ENCODE data around the gene MRAP.
"Not testable (repeated sequence)": the region's sequence is repeated elsewhere in the genome, so short reads cannot be mapped to it uniquely, and the experiment has no call there.

Gene MRAP

DNA sequence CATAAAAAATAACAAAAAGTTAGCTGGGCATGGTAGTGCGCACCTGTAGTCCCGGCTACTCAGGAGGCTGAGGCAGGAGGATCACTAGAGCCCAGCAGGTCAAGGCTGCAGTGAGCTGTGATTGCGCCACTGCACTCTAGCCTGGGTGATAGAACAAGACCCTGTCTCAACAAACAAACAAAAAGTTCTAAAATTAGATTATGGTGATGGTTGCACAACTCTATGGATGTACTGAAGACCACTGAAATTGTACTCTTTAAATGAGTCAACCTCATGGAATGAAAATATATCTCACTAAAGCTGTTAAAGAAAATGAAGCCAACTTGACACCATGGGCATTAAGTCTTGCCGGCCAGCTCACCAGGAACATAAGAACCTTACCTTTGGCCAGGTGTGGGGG, 9.1 kb downstream of the MRAP start:
- H3K9ac ChIP-seq (ENCODE audit: low read depth, low read length): no peak overlapping the region

DNA sequence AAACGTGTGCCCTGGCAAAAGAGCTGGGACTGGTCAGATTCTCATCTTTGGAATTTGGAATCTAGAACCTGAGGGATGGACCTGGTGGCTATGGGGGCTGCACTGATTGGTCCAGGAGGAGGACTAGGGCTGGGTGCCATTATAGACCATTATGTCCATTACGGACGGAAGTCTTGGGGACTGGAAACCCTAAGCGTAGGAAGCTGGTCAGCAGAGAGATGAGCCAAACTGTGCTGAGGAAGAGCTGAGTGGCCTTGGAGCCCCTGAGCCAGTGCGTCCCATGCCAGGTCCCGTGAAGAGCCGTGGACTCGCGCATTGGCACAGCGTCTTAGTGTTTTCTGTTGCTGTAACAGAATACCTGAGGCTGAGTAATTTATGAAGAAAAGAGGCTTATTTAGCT, 10.0 kb downstream of the MRAP start:
- no peak overlapping the region for H3K9ac ChIP-seq (ENCODE audit: low read depth, low read length)
- peaks cover 7% of the 10 kb centered on the region for H3K36me3 ChIP-seq (ENCODE audit: insufficient read depth, low read length)
- no peaks in the 10 kb centered on the region for H3K4me1 ChIP-seq (ENCODE audit: insufficient read depth, low read length)
- no peaks in the 10 kb centered on the region for H3K9me3 ChIP-seq (ENCODE audit: control insufficient read depth, insufficient read depth, low read length)

More for the DNA sequence above, 9.1 kb downstream of the MRAP start:
- H3K4me1 ChIP-seq (ENCODE audit: insufficient read depth, low read length): no peaks in the 10 kb centered on the region
- H3K36me3 ChIP-seq (ENCODE audit: insufficient read depth, low read length): peaks cover 4% of the 10 kb centered on the region
- no peaks in the 10 kb centered on the region for H3K9me3 ChIP-seq (ENCODE audit: control insufficient read depth, insufficient read depth, low read length)

DNA sequence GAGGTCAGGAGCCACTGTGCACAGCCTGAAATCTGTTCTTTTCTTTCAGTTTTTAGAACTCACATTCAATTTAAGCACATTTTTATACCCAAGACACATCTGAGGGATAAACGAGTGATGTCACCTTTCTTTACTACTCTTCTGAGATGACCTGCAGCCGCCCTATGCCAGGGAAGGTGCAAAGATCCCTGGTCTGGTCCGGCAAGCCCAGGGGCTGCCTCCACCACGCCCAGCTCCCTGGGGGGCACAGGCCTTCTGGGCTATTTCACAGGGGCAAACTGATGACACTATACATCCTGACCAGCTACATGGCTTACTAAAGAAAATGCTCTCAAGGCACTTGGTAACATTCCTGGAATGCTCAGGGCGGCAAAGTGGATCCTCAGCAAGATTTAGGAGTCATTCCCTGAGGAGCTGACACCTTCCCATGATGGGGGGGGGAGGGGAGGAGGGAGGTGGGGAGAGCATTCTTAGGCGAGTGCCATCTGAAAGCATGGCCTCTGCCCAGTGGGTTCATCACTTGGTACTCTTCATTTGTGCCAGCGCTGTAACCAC, 11.3 kb downstream of the MRAP start:
- no peak overlapping the region for H3K9ac ChIP-seq (ENCODE audit: low read depth, low read length)
- H3K9me3 ChIP-seq (ENCODE audit: control insufficient read depth, insufficient read depth, low read length): no peaks in the 10 kb centered on the region
- no peaks in the 10 kb centered on the region for H3K4me1 ChIP-seq (ENCODE audit: insufficient read depth, low read length)
- H3K36me3 ChIP-seq (ENCODE audit: insufficient read depth, low read length): peaks cover 7% of the 10 kb centered on the region

DNA sequence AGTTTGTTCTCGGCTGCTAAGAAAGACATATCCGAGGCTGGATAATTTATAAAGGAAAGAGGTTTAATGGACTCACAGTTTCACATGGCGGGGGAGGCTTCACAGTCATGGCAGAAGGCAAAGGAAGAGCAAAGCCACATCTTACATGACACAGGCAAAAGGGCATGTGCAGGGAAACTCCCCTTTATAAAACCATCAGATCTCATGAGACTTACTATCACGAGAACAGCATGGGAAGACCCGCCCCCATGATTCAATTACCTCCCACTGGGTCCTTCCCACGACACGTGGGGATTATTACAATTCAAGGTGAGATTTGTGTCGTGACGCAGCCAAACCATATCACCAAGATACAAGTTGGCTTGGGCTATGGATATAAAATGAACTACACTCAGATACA, 12.3 kb downstream of the MRAP start:
- not testable (repeated sequence) for H3K9ac ChIP-seq (ENCODE audit: low read depth, low read length); H3K4me1 ChIP-seq (ENCODE audit: insufficient read depth, low read length); H3K9me3 ChIP-seq (ENCODE audit: control insufficient read depth, insufficient read depth, low read length); H3K36me3 ChIP-seq (ENCODE audit: insufficient read depth, low read length)

DNA sequence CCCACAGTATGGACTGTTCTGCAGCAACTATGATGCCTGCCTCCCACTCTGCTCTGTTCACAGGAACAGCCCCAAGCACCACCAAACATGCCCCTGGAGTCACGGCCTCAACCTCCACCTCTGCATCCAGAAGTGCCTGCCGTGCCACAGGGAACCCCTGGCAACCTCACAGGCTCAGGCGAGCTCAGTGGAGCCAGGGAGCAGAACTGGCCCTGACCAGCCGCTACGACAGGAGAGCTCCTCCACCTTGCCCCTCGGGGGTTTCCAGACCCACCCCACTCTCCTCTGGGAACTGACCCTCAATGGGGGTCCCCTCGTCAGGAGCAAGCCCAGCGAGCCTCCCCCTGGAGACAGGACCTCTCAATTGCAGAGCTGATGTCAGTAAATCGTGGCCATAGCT, 13.0 kb downstream of the MRAP start:
- Histone ChIP-seq H3K4me1 (ENCODE audit: insufficient read depth, low read length) (no peaks in the 10 kb centered on the region), H3K36me3 (ENCODE audit: insufficient read depth, low read length) (peaks cover 7% of the 10 kb centered on the region), H3K9me3 (ENCODE audit: control insufficient read depth, insufficient read depth, low read length) (no peaks in the 10 kb centered on the region), H3K9ac (ENCODE audit: low read depth, low read length) (no peak overlapping the region)

DNA sequence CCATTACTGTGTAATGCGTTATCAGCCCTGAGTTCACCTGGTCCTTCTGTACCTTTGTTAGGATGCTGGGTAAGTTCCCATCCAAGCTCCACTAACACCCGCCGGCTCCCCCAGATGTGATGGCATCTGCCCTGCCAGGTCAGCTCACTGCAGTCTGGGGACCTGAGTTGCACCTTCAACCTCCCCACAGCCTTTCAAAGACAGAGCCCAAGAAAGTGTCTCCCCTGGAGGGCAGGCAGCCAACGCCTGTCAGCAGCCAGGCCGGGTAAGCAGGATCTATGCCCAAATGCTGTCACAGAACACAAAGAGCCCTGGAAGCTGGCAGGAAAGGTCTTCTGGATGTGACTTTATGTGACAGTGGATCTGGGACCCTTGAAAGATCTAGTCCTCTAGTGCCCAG, 13.7 kb downstream of the MRAP start:
- Histone ChIP-seq H3K9ac (ENCODE audit: low read depth, low read length) (no peak overlapping the region), H3K36me3 (ENCODE audit: insufficient read depth, low read length) (peaks cover 7% of the 10 kb centered on the region), H3K4me1 (ENCODE audit: insufficient read depth, low read length) (no peaks in the 10 kb centered on the region), H3K9me3 (ENCODE audit: control insufficient read depth, insufficient read depth, low read length) (no peaks in the 10 kb centered on the region)

DNA sequence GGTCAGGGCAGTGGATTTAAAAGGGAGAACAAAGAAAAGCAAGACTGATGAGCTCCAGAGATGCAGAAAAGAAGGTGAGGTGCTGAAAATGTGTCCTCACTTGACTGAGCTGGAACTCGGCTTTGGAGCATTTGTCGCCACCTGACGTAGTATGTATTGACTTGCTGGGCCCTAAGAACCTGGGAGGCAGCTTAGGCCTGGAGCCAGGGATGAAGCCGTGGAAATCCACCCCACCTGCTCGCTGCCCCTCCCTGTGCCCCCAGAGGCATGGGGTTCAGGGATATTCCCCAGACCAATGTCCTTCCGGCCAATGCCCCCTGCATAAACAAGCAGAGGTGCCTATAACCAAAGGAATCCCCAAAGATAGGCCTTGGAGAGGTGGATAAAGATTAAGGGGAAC, 14.3 kb downstream of the MRAP start:
- no peaks in the 10 kb centered on the region for H3K9me3 ChIP-seq (ENCODE audit: control insufficient read depth, insufficient read depth, low read length)
- peaks cover 7% of the 10 kb centered on the region for H3K36me3 ChIP-seq (ENCODE audit: insufficient read depth, low read length)
- H3K9ac ChIP-seq (ENCODE audit: low read depth, low read length): no peak overlapping the region

DNA sequence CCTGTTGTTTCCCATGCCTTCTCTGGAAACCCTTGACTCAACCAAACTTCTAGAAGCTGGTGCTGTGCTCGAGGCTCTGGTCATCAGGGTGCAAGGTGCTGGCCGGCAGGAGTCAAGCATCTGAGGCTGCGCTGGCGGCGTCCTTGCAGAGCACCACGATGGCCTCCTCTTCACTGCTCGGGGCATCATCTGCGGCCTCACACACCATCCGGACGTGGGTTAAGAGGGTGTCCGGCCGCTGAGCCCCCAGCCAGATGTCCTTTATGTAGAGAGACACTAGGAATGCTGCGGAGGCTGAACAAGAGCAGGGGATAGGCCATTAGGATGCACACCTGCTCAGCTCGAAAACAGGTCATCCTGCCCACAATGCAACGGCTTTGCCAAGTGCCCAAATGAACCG, 16.2 kb downstream of the MRAP start:
- H3K9ac ChIP-seq (ENCODE audit: low read depth, low read length): no peak overlapping the region
- H3K9me3 ChIP-seq (ENCODE audit: control insufficient read depth, insufficient read depth, low read length): no peaks in the 10 kb centered on the region
- no peaks in the 10 kb centered on the region for H3K4me1 ChIP-seq (ENCODE audit: insufficient read depth, low read length)
- peaks cover 18% of the 10 kb centered on the region for H3K36me3 ChIP-seq (ENCODE audit: insufficient read depth, low read length)

More for the DNA sequence above, 14.3 kb downstream of the MRAP start:
- no peaks in the 10 kb centered on the region for H3K4me1 ChIP-seq (ENCODE audit: insufficient read depth, low read length)

DNA sequence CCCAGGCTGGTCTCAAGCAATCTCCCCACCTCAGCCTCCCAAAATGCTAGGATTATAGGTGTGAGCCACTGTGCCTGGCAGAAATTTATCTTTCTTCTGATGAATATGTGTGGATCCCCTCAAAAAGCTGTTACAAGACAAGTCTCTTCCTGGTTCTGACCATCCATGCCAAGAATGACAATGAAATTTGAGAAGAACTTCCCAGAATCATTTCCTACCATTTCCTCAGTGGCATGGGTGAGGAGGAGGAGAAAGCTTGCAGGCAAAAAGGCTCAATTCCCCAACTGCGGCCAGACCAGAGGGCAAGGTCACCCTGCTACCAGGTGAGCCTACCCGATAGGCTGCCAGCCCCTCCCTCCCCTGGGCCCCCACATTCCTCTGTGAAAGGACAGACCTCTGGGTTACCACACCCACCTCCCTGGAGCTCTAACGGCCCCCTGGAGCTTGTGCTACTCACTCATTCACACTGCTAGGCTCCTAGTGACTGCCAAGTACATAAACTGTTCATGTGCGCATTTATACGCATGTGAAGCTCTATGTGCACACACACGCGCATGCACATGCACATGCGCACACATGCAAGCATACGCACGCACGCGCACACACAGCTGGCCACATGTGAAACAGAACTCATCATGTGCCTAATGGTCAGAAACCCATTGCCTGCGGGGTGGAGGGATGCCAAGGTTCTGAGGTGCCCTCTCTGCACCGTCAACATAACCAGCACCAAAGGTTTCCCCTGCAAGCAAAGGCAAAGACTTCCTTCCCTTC, 17.0 kb downstream of the MRAP start:
- Histone ChIP-seq H3K9ac (ENCODE audit: low read depth, low read length) (no peak overlapping the region), H3K9me3 (ENCODE audit: control insufficient read depth, insufficient read depth, low read length) (no peaks in the 10 kb centered on the region), H3K4me1 (ENCODE audit: insufficient read depth, low read length) (no peaks in the 10 kb centered on the region), H3K36me3 (ENCODE audit: insufficient read depth, low read length) (peaks cover 19% of the 10 kb centered on the region)

DNA sequence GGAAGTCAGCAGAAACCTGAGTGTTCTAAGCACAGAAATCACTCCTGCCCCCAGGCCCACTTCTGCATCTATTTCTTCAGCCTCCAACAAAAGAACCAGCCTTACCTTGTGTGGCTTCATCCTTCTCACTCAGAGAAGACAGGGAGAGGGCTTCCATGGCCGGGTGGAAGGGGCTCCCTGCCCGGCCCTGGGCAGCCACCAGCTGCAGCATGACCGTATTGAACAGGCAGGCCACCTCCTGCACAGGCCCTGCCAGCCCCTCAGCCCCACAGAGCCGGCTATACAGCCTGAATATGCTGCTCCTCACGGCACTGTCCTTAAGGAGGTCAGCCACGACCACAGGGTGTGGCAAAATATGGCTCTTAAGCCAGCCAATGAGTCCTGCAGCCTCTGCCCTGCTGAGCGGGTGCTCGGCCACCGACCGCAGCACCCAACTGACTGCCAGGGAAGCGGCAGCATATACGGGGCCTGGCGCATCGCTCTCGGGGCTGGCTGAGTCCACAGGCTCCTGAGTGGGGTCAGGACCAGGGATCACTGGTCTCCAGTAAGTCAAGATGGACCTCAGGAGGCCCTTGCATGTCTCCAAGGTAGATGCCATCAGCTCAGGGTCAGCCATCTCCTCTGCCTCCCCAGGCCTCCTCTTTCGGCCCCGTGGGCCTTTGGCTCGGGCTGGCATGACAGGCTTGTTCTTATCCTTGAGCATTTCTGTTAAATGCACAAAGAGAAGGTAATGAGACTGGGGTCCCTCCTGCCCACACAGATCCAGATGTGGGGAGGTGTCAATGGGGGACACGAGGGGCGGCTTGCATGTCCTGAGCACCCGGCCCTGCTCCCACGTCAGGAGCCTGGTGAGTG, 17.9 kb downstream of the MRAP start:
- Histone ChIP-seq H3K4me1 (ENCODE audit: insufficient read depth, low read length) (no peaks in the 10 kb centered on the region), H3K36me3 (ENCODE audit: insufficient read depth, low read length) (peaks cover 19% of the 10 kb centered on the region), H3K9me3 (ENCODE audit: control insufficient read depth, insufficient read depth, low read length) (no peaks in the 10 kb centered on the region), H3K9ac (ENCODE audit: low read depth, low read length) (no peak overlapping the region)

DNA sequence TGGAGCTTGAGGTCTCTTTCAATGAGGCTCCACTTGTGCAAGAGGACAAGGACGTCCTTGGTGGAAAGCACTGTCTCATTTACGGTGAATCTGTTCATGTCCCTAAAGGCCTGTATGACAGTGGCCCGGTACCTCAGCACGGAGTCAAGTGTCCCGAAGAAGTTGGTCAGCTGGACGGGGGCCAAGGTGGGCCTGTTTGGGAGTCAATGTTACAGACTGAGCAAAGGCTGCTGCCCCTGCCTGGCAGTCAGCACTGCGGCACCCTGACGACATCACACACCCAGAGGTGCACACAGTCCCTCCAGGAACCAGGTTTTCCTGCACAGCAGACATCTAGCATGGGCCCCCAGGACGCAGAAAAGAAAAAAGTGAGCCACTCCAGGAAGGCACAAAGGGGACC, 19.1 kb downstream of the MRAP start:
- H3K9ac ChIP-seq (ENCODE audit: low read depth, low read length): no peak overlapping the region
- no peaks in the 10 kb centered on the region for H3K4me1 ChIP-seq (ENCODE audit: insufficient read depth, low read length)
- H3K36me3 ChIP-seq (ENCODE audit: insufficient read depth, low read length): peaks cover 26% of the 10 kb centered on the region
- no peaks in the 10 kb centered on the region for H3K9me3 ChIP-seq (ENCODE audit: control insufficient read depth, insufficient read depth, low read length)

DNA sequence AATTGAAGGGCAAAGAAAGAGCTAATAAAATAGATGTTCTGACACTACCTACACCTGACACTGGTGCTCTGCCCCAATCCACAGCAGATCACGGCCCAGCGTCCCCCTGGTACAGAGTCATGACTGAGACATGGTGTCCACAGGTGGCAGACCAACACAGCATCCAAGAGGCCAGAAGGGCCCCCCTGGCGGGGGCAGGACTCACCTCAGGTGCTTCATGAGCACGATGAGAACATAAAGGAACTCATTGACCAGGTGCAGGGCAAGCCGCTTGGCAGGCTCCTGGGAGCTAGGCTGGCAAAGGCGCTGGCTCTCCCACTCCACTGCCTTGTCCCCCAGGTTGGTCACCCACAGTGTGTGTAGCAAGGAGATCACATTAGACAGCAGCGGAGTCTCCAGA, 20.4 kb downstream of the MRAP start:
- H3K9me3 ChIP-seq (ENCODE audit: control insufficient read depth, insufficient read depth, low read length): no peaks in the 10 kb centered on the region
- no peak overlapping the region for H3K9ac ChIP-seq (ENCODE audit: low read depth, low read length)
- H3K4me1 ChIP-seq (ENCODE audit: insufficient read depth, low read length): no peaks in the 10 kb centered on the region
- H3K36me3 ChIP-seq (ENCODE audit: insufficient read depth, low read length): peaks cover 34% of the 10 kb centered on the region

DNA sequence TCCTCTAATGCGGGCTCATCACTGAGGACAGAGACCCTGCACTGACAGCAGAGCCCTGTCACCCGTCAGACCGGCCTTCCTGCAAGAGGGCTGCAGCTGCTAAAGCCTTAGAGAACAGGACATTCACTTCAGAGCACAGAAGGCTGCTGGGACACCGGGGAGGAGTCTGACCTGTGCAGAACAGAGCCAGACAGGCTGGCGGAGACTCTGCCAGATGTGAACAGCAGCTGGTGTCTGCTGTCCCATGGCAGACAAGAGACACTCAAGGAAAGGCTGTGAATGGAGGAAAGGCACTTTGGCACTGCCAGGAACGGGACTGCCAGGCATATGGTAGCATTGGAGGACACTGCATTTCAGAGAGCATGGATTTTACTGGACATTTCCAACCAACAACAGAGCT, 21.4 kb downstream of the MRAP start:
- Histone ChIP-seq H3K36me3 (ENCODE audit: insufficient read depth, low read length) (peaks cover 43% of the 10 kb centered on the region), H3K4me1 (ENCODE audit: insufficient read depth, low read length) (no peaks in the 10 kb centered on the region), H3K9me3 (ENCODE audit: control insufficient read depth, insufficient read depth, low read length) (no peaks in the 10 kb centered on the region), H3K9ac (ENCODE audit: low read depth, low read length) (no peak overlapping the region)

DNA sequence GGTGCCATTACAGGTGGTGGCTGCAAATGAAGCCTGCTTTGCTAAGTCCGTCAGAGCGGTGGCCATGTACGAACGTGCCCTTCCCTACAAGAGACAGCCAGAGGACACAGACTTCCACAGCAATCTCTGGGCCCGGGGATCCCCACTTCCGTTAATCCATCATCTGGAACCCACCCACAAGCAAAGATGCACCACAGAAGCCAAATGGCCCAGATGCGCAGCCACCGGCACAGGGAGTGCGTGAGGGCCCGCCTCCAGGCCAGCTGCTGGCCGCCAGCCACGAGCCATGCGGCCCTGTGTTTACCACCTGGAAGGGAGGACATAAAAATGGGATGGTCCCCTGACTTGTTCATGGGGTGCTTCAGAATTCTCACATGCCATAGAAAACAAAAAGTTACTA, 22.1 kb downstream of the MRAP start:
- Histone ChIP-seq H3K36me3 (ENCODE audit: insufficient read depth, low read length) (peaks cover 49% of the 10 kb centered on the region), H3K9ac (ENCODE audit: low read depth, low read length) (no peak overlapping the region), H3K4me1 (ENCODE audit: insufficient read depth, low read length) (no peaks in the 10 kb centered on the region)

DNA sequence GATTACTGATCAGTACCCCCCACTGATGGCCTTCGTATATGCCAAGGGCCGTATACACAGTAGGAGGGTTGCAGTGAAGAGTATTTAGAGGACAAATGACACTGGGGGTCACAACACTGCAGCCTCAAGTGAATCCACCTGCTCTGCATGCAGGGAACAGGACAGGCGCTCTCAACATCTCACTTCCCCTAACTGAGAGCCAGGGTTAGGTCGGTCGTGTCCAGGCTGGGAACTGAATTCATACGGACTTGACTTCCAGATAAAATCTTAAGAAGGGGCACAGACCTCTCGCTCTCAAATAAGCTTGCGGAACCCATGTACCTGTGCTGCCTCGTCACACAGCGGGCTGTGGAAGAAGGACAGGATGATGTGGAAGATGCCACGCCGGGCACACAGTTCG, 22.8 kb downstream of the MRAP start:
- H3K9me3 ChIP-seq (ENCODE audit: control insufficient read depth, insufficient read depth, low read length): no peaks in the 10 kb centered on the region
- H3K4me1 ChIP-seq (ENCODE audit: insufficient read depth, low read length): no peaks in the 10 kb centered on the region
- H3K9ac ChIP-seq (ENCODE audit: low read depth, low read length): no peak overlapping the region
- peaks cover 53% of the 10 kb centered on the region for H3K36me3 ChIP-seq (ENCODE audit: insufficient read depth, low read length)

More for the DNA sequence above, 22.1 kb downstream of the MRAP start:
- no peaks in the 10 kb centered on the region for H3K9me3 ChIP-seq (ENCODE audit: control insufficient read depth, insufficient read depth, low read length)

Data from ES-I3 (cell line).